Activated naive CD4-positive, alpha-beta T cell treated with anti-CD3 and anti-CD28 coated beads, Interleukin-2, amount 50 U/mL, for 16 hours (primary cell): ENCODE measurements around the gene CAMP.
"Not testable (repeated sequence)": the region's sequence is repeated elsewhere in the genome, so short reads cannot be mapped to it uniquely, and the experiment has no call there.

Source experiments
- DNase-seq: peaks from one replicate; pipeline ENCODE4 v3.0.0-alpha.2; 2020

CAMP gene

GRCh38 chr3:48268381-48268935, 45.2 kb downstream of the CAMP start:
- DNase-seq = peak; percentile 90

- DNase-seq = peak; percentile 57
Observed at GRCh38 chr3:48268936-48269561, 45.8 kb downstream of the CAMP start.

GRCh38 chr3:48269592-48269991, 46.3 kb downstream of the CAMP start:
- DNase-seq = no peak

GRCh38 chr3:48270306-48270705, 47.0 kb downstream of the CAMP start:
- DNase-seq = no peak

DNA sequence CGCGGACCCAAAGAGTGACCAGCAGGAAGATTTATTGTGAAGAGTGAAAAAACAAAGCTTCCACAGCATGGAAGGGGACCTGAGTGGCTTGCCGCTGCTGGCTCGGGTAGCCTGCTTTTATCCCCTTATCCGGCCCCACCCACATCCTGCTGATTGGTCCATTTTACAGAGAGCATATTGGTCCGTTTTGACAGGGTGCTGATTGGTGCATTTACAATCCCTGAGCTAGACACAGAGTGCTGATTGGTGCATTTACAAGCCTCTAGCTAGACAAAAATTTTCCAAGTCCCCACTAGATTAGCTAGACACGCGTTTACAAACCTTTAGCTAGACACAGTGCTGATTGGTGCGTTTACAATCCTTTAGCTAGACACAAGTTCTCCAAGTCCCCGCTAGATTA, 47.9 kb downstream of the CAMP start:
- DNase-seq = not testable (repeated sequence)

GRCh38 chr3:48271763-48272498, 48.6 kb downstream of the CAMP start:
- DNase-seq = no peak

DNA sequence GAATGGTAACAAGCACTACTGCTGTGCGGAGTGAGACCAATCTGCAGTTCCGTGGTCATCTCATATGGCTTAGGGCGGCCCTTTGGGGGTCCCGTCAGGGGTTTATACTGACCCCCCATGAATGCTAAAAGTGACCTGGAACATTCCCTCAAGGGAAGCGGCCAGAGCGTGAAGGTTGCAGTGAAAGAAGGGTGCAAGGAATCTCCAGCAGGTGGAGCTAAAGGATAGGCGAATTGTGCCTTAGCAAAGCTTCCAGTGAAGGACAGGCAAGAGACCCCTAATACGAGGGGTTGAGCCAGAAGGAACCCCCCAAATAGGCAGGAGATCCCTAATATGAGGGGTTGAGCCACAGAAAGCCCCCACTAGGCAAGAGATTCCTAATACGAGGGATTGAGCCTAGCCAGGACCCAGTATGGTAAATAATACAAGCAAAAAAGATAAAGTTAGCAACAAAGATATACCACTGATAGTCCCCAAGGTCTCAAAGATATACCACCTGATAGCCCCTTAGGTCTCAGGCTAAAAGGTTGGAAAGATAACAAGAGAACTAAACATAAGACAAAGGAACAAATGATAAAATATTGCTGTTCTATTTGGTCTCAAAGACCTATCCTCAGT, 50.4 kb downstream of the CAMP start:
- DNase-seq = peak; percentile 48

GRCh38 chr3:48274452-48274851, 51.2 kb downstream of the CAMP start:
- no peak for DNase-seq
